PC-9 (cell line): ENCODE results near the gene DYNLL2. TPM values are rescaled to one million over a fixed set of nuclear protein-coding genes. Genes with fewer than 3 reads are reported as not detected.

ENCODE experiments used
- BruUV-seq: library from RNA; stranded (reverse); fragments of 400-500 nt; replicated peaks from 2 replicates; lab custom pipeline; 2021; lab: Mats Ljungman, UMichigan
- CTCF ChIA-PET: fragments of 300-600 bp; sonication (Branson Sonifier 250); formaldehyde crosslinking; loops from one replicate; lab custom pipeline; 2022; ENCODE audit warnings: antibody characterized with exemption; lab: Charles Lee
- POLR2A ChIA-PET: fragments of 300-600 bp; sonication (Branson Sonifier 250); formaldehyde crosslinking; loops from one replicate; lab custom pipeline; 2022; ENCODE audit warnings: antibody characterized with exemption; ENCODE audit not compliant: unreplicated experiment; lab: Charles Lee
- DNase-seq, 2 experiments: peaks; one replicate each; pipeline versions ENCODE4 v3.0.0 to v3.0.0-alpha.2; 2015 to 2022; ENCODE audit warnings: mixed read lengths in 1 of 2
- H2AFZ ChIP-seq: fragments of 200-600 bp; sonication (generic); 2 replicates; pipeline ENCODE4 v1.8.1; 2017; ENCODE audit warnings: antibody characterized with exemption
- H3F3A ChIP-seq: fragments of 200-600 bp; sonication (generic); 2 replicates; pipeline ENCODE4 v1.8.1; 2017; ENCODE audit warnings: antibody characterized with exemption, mild to moderate bottlenecking, low read depth; ENCODE audit not compliant: insufficient read depth
- H3K27ac ChIP-seq: fragments of 200-600 bp; sonication (generic); 2 replicates; pipeline ENCODE4 v1.6.1; 2016; ENCODE audit warnings: mixed run types
- H3K27me3 ChIP-seq: fragments of 200-600 bp; sonication (generic); 2 replicates; pipeline ENCODE4 v1.6.1; 2016; ENCODE audit warnings: low read depth, mixed run types; ENCODE audit not compliant: insufficient read depth
- H3K36me3 ChIP-seq: fragments of 200-600 bp; sonication (generic); 2 replicates; pipeline ENCODE4 v1.6.1; 2016; ENCODE audit warnings: low read depth, mixed run types
- H3K4me1 ChIP-seq: fragments of 200-600 bp; sonication (generic); replicated peaks from 2 replicates; pipeline ENCODE4 v1.6.1; 2016; ENCODE audit warnings: mixed run types; ENCODE audit not compliant: insufficient read depth
- H3K4me2 ChIP-seq: fragments of 200-600 bp; sonication (generic); 2 replicates; pipeline ENCODE4 v1.6.1; 2017; ENCODE audit warnings: mixed run types
- H3K4me3 ChIP-seq: fragments of 200-600 bp; sonication (generic); 2 replicates; pipeline ENCODE4 v1.6.1; 2016; ENCODE audit warnings: mixed run types
- H3K79me2 ChIP-seq: fragments of 200-600 bp; sonication (generic); 2 replicates; pipeline ENCODE4 v1.6.1; 2017; ENCODE audit warnings: low read depth, mixed run types
- H3K9me2 ChIP-seq: fragments of 200-600 bp; sonication (generic); 2 replicates; pipeline ENCODE4 v1.8.1; 2017; ENCODE audit warnings: mild to moderate bottlenecking; ENCODE audit not compliant: insufficient read depth
- H3K9me3 ChIP-seq: fragments of 200-600 bp; sonication (generic); 2 replicates; pipeline ENCODE4 v1.8.1; 2016; ENCODE audit warnings: low read depth; ENCODE audit not compliant: insufficient read depth
- H4K20me1 ChIP-seq: fragments of 200-600 bp; sonication (generic); 2 replicates; pipeline ENCODE4 v1.8.1; 2017; ENCODE audit not compliant: insufficient read depth
- EZH2 ChIP-seq: fragments of 200-600 bp; sonication (generic); IDR thresholded peaks from 2 replicates; pipeline ENCODE4 v1.8.0; 2017; ENCODE audit warnings: antibody characterized with exemption, low read depth
- intact Hi-C: fragments of 100-400 bp; cut with micrococcal nuclease; formaldehyde crosslinking; loops from one replicate; pipeline ENCODE4 v1.10.0; 2022; ENCODE audit not compliant: unreplicated experiment
- total RNA-seq: library from RNA; stranded (reverse); gene quantifications from 2 replicates; pipeline ENCODE4 v1.2.3, GENCODE V29; 2021
- TF ChIP-seq, protein P1 (sequence below): fragments of 200-600 bp; sonication (generic); conservative IDR thresholded peaks from 2 replicates; pipeline ENCODE4 v1.6.1; 2017; ENCODE audit warnings: mixed run types, antibody characterized with exemption, mild to moderate bottlenecking, moderate library complexity

DYNLL2 gene
- total RNA-seq, 1 experiment from 2014 or later: 36.2 TPM

DNA sequence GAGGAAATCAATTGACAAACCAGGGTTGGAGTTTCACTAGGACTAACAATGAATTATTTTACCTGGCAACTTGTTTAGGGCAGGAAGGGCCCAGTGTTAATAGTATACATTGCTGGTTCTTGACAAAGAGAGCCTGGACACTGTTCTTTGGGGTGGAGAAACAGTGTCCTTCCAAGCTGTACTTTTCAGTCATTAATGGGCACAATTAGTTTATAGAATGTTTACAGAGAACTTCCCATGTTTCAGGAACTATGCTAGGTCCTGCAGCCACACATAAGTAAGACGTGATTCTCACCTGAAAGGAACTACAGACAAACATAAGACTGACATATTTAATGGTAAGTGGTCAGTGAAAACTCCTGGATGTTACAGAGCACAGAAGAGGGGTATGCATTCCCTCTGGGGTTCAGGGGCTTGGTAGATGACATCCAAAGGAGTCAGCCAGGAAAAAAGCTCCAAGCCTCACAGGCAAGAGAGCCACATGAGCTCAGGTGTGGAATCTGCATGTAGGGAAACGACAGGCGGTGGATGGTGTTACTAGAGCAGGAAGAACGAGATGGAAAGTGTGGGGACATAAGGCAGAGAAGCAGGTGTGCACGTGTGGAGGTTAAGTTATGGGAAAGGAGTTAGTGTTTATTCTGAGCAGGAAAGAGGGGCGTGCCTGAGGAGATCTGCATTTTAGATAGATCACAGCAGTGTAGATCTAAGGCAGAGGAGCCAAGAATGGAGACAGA, 3.8 kb upstream of the DYNLL2 start:
- BruUV-seq: no TSS peak
- intact Hi-C loops: loop anchor here (5.0 to 10.0 kb wide), 2 partner anchors 57 to 225 kb away; partner anchors contain the start of gene MRPS23

DNA sequence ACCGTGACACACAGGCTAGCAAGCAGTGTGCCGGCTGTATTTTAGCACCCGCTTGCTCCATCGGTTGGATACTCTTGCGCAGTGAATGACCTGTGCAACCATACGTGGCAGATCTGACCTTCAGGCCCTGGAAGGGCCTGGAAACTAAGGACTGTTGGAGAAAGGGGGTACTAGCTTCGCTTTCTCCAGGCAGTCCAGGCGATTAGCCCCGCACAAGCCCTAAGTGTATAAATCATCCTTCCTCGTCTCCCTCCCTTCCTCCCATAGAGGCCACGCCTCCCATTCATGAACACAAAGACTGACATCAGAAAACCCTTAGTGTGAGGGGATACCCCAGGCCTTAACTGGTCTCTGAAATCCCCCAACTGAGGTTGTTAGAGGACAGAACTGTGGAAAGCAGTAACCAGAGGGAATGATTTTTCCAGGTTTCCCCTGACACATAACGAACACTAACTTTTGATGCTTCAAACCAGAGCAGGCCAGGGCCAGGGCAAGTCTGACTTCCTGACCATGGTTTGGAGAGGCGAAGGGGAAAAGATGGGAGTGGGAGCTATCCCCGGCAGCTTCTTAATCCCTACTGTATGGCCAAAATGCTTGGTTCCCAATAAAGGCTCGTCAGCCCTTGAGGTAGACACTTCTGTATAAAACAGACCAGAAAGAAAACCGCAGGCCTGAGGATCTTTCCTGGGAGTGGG, 1.4 kb upstream of the DYNLL2 start:
- no peak overlapping the region for H2AFZ ChIP-seq
- ChIA-PET POLR2A (no interaction called here), CTCF (interaction anchor here (0.6 kb wide), 1 partner anchor 57 kb away, joined by 4 read pairs; no protein-coding TSS in a partner anchor)
- TF ChIP-seq, protein P1, sequence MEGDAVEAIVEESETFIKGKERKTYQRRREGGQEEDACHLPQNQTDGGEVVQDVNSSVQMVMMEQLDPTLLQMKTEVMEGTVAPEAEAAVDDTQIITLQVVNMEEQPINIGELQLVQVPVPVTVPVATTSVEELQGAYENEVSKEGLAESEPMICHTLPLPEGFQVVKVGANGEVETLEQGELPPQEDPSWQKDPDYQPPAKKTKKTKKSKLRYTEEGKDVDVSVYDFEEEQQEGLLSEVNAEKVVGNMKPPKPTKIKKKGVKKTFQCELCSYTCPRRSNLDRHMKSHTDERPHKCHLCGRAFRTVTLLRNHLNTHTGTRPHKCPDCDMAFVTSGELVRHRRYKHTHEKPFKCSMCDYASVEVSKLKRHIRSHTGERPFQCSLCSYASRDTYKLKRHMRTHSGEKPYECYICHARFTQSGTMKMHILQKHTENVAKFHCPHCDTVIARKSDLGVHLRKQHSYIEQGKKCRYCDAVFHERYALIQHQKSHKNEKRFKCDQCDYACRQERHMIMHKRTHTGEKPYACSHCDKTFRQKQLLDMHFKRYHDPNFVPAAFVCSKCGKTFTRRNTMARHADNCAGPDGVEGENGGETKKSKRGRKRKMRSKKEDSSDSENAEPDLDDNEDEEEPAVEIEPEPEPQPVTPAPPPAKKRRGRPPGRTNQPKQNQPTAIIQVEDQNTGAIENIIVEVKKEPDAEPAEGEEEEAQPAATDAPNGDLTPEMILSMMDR: no peak
- TF ChIP-seq EZH2: no peak
- H3K4me2 ChIP-seq: no peak overlapping the region
- peaks cover 17% of the 10 kb centered on the region; the same call in 1 of the 2 replicates for H3K36me3 ChIP-seq
- H3K4me1 ChIP-seq: peaks cover 17% of the 10 kb centered on the region
- DNase-seq: no peak
- intact Hi-C loops: loop anchor here (5.0 to 10.0 kb wide), 2 partner anchors 59 to 227 kb away; partner anchors contain the start of gene MRPS23
- H3K27ac ChIP-seq: no peak overlapping the region
- H3K9me3 ChIP-seq: no peaks in the 10 kb centered on the region
- H4K20me1 ChIP-seq: peaks cover 28% of the 10 kb centered on the region
- H3K9me2 ChIP-seq: no peaks in the 10 kb centered on the region
- no peak overlapping the region for H3K4me3 ChIP-seq
- peaks cover 10% of the 10 kb centered on the region; the same call in 1 of the 2 replicates for H3F3A ChIP-seq
- H3K79me2 ChIP-seq: peaks cover 34% of the 10 kb centered on the region
- peaks cover 8% of the 10 kb centered on the region; the same call in 1 of the 2 replicates for H3K27me3 ChIP-seq
- no TSS peak for BruUV-seq

More for the DNA sequence above, 3.8 kb upstream of the DYNLL2 start:
- Histone ChIP-seq H3K9me3 (no peaks in the 10 kb centered on the region), H2AFZ (no peak overlapping the region), H3K9me2 (no peaks in the 10 kb centered on the region), H3K27ac (no peak overlapping the region), H3K4me2 (no peak overlapping the region), H3K79me2 (peaks cover 11% of the 10 kb centered on the region), H4K20me1 (peaks cover 4% of the 10 kb centered on the region; the same call in 1 of the 2 replicates), H3K4me1 (peaks cover 6% of the 10 kb centered on the region), H3K4me3 (no peak overlapping the region), H3K27me3 (peaks cover 23% of the 10 kb centered on the region; the same call in 1 of the 2 replicates), H3K36me3 (no peaks in the 10 kb centered on the region), H3F3A (peaks cover 10% of the 10 kb centered on the region; the same call in 1 of the 2 replicates)
- ChIA-PET POLR2A (no interaction called here), CTCF (no interaction called here)
- DNase-seq: no peak
- TF ChIP-seq, protein P1: no peak
- no peak for TF ChIP-seq EZH2

DNA sequence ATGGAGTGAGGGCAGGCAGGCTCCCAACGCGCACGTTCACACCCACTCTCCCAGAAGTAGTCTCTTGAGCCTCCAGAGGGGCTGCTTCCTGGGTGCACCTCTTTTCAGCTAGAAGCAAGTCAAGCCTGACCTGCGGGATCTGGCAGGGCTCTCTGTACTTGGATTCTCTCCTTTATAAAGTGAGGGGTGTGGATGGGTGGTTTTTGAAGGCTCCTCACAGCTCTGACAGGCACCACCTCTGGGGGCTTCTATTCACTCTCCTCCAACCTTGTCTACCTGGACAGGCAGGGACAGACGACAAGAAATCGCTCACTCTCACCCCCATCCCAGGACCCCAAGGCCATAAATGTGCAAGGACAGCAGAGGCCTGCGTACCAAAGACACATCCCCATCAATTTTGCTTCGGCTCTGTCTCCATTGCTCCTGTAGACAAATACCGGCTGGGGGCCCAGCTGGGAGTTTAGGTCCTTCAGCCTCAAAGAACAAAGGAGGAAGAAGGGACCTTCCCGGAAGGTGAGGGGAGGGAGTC, 814 bp upstream of the DYNLL2 start:
- Histone ChIP-seq H3K36me3 (peaks cover 23% of the 10 kb centered on the region; the same call in 1 of the 2 replicates), H3K27me3 (peaks cover 7% of the 10 kb centered on the region; the same call in 1 of the 2 replicates), H3K27ac (no peak overlapping the region), H4K20me1 (peaks cover 34% of the 10 kb centered on the region), H2AFZ (no peak overlapping the region; the same call in 1 of the 2 replicates), H3F3A (peaks cover 10% of the 10 kb centered on the region; the same call in 1 of the 2 replicates), H3K4me3 (no peak overlapping the region; the same call in 1 of the 2 replicates), H3K79me2 (peaks cover 40% of the 10 kb centered on the region), H3K9me3 (no peaks in the 10 kb centered on the region), H3K4me1 (peaks cover 17% of the 10 kb centered on the region), H3K4me2 (peak overlapping the region; percentile 72), H3K9me2 (no peaks in the 10 kb centered on the region)
- ChIA-PET CTCF (interaction anchor here (0.5 to 1.1 kb wide), 3 partner anchors 18 to 83 kb away, joined by 3 to 6 read pairs (median 3); no protein-coding TSS in a partner anchor), POLR2A (interaction anchor here (0.6 to 0.7 kb wide), 5 partner anchors 75 to 271 kb away, joined by 5 to 20 read pairs (median 8); no protein-coding TSS in a partner anchor)
- intact Hi-C loops: loop anchor here (5.0 to 10.0 kb wide), 2 partner anchors 60 to 228 kb away; partner anchors contain the start of gene MRPS23
- BruUV-seq: TSS peak; percentile 59
- TF ChIP-seq EZH2: no peak
- TF ChIP-seq, protein P1: no peak
- no peak for DNase-seq
